Activated CD4-positive, alpha-beta T cell treated with anti-CD3 and anti-CD28 coated beads, Interleukin-2, amount 10 ng/mL, durations not matched to agents 24 days and 14 days (primary cell): Measurements from ENCODE around the gene IFIT1B. TPM values are rescaled to one million over a fixed set of nuclear protein-coding genes. Genes with fewer than 3 reads are reported as not detected.

Experiments
- DNase-seq: peaks from one replicate; pipeline ENCODE4 v3.0.0; 2022
- H3K27ac Mint-ChIP-seq: one replicate; pipeline ENCODE4 v1.8.0; 2022; ENCODE audit warnings: mild to moderate bottlenecking, mixed read lengths
- H3K27me3 Mint-ChIP-seq: one replicate; pipeline ENCODE4 v1.8.0; 2022; ENCODE audit warnings: mixed read lengths
- H3K36me3 Mint-ChIP-seq: one replicate; pipeline ENCODE4 v1.8.0; 2022; ENCODE audit warnings: low read depth, mild to moderate bottlenecking, mixed read lengths
- H3K4me1 Mint-ChIP-seq: one replicate; pipeline ENCODE4 v1.8.0; 2021; ENCODE audit warnings: mixed read lengths
- H3K4me3 Mint-ChIP-seq: one replicate; pipeline ENCODE4 v1.8.0; 2022; ENCODE audit warnings: mild to moderate bottlenecking, moderate library complexity, mixed read lengths
- H3K9me3 Mint-ChIP-seq: one replicate; pipeline ENCODE4 v1.8.0; 2021; ENCODE audit warnings: mixed read lengths
- intact Hi-C: fragments of 100-400 bp; cut with micrococcal nuclease; formaldehyde crosslinking; loops from one replicate; pipeline ENCODE4 v1.15.1; 2023
- total RNA-seq: library from RNA; stranded (reverse); gene quantifications from 2 replicates; pipeline ENCODE4 v1.2.3, GENCODE V29; 2022

The IFIT1B gene
- total RNA-seq, 1 donor from 2014 or later: not detected

- Mint-ChIP-seq H3K9me3 (no peaks in the 10 kb centered on the region), H3K36me3 (no peaks in the 10 kb centered on the region), H3K4me3 (no peak overlapping the region), H3K4me1 (peaks cover 3% of the 10 kb centered on the region), H3K27me3 (peaks cover 50% of the 10 kb centered on the region), H3K27ac (no peak overlapping the region)
- intact Hi-C loops: no loop called here
- DNase-seq: no peak
Measured at GRCh38 chr10:89357096-89357495, 20.8 kb upstream of the IFIT1B start.

- Mint-ChIP-seq H3K36me3 (no peaks in the 10 kb centered on the region), H3K27ac (no peak overlapping the region), H3K4me1 (no peaks in the 10 kb centered on the region), H3K9me3 (no peaks in the 10 kb centered on the region), H3K4me3 (no peak overlapping the region), H3K27me3 (peaks cover 44% of the 10 kb centered on the region)
- no peak for DNase-seq
- intact Hi-C loops: no loop called here
Measured at GRCh38 chr10:89357975-89358374, 19.9 kb upstream of the IFIT1B start.

DNA sequence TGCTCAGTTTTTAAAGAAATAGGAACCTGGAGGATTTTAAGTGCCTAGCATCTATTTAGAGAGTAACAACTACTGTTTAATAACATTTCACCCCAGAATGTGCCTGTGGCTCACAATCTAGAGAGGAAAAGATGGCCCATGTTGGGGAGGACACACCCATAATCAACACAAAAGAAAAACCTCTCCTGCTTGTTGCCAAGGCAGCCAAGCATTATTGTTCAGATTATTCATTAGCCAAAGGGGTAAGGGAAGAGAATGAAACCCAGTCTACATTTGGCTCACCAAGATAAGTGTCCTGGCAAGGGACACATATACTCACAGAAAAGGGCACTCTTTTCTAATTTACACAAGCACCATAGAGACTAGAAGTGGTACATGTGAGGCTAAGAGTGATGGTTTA lies 17.7 kb upstream of the IFIT1B start:
- H3K4me1 Mint-ChIP-seq: peaks cover 5% of the 10 kb centered on the region
- H3K36me3 Mint-ChIP-seq: no peaks in the 10 kb centered on the region
- H3K9me3 Mint-ChIP-seq: no peaks in the 10 kb centered on the region
- intact Hi-C loops: no loop called here
- H3K27me3 Mint-ChIP-seq: peaks cover 31% of the 10 kb centered on the region
- H3K27ac Mint-ChIP-seq: no peak overlapping the region
- DNase-seq: no peak
- H3K4me3 Mint-ChIP-seq: no peak overlapping the region

GRCh38 chr10:89362929-89363328 lies 14.9 kb upstream of the IFIT1B start:
- DNase-seq: no peak
- intact Hi-C loops: no loop called here
- peaks cover 22% of the 10 kb centered on the region for H3K27me3 Mint-ChIP-seq
- H3K4me1 Mint-ChIP-seq: peaks cover 8% of the 10 kb centered on the region
- H3K9me3 Mint-ChIP-seq: no peaks in the 10 kb centered on the region
- H3K4me3 Mint-ChIP-seq: no peak overlapping the region
- H3K36me3 Mint-ChIP-seq: no peaks in the 10 kb centered on the region
- no peak overlapping the region for H3K27ac Mint-ChIP-seq

GRCh38 chr10:89363729-89364442 lies 14.0 kb upstream of the IFIT1B start:
- Mint-ChIP-seq H3K36me3 (no peaks in the 10 kb centered on the region), H3K27me3 (peaks cover 13% of the 10 kb centered on the region), H3K9me3 (no peaks in the 10 kb centered on the region), H3K4me3 (no peak overlapping the region), H3K27ac (no peak overlapping the region), H3K4me1 (peaks cover 8% of the 10 kb centered on the region)
- no peak for DNase-seq
- intact Hi-C loops: loop anchor here (2.0 kb wide), 1 partner anchor 13 kb away; no protein-coding TSS in a partner anchor

DNA sequence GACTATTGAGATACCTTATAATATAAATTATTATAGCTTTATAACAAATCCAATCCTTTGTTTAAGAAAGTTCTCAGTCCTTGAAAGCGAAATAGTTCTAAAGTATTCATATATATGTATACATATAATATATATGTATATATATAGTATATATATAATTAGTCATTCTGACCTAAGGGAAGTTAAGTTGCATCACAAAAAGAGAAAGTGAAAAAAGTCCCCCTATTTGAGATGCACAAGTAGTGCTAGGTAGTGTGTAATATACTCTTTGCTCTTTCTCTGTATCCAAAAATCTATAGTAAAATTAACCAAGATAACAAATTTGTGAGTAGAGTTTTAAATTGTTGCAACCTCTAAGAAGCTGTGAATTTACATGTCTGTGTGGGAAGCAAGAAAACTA lies 13.3 kb upstream of the IFIT1B start:
- DNase-seq: no peak
- H3K9me3 Mint-ChIP-seq: no peaks in the 10 kb centered on the region
- intact Hi-C loops: loop anchor here (2.0 kb wide), 1 partner anchor 14 kb away; no protein-coding TSS in a partner anchor
- H3K27ac Mint-ChIP-seq: no peak overlapping the region
- H3K36me3 Mint-ChIP-seq: no peaks in the 10 kb centered on the region
- no peak overlapping the region for H3K4me3 Mint-ChIP-seq
- H3K4me1 Mint-ChIP-seq: peaks cover 13% of the 10 kb centered on the region
- peaks cover 12% of the 10 kb centered on the region for H3K27me3 Mint-ChIP-seq

- Mint-ChIP-seq H3K4me1 (peaks cover 15% of the 10 kb centered on the region), H3K27me3 (peaks cover 22% of the 10 kb centered on the region), H3K9me3 (no peaks in the 10 kb centered on the region), H3K4me3 (no peak overlapping the region), H3K36me3 (no peaks in the 10 kb centered on the region), H3K27ac (no peak overlapping the region)
- intact Hi-C loops: no loop called here
- DNase-seq: no peak
Measured at GRCh38 chr10:89367529-89367928, 10.3 kb upstream of the IFIT1B start.

DNA sequence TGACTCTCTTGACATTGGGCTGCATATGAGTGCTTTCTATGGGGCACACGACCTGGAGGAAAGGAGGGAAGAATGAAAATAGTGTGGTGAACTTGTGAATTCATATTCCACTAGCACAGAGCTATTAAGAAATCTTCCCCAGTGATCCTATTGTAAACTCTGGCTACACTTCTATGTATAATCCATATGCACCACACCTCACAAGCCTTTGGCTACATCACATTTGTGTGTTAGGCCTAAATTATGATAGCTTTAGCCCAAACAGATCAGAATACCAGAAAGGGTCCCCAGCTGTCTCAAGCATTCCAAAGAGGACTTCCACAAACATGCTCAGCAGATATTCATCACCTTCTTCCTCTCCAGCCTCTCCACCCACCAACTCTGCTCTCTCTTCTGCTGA lies 9.7 kb upstream of the IFIT1B start:
- Mint-ChIP-seq H3K9me3 (no peaks in the 10 kb centered on the region), H3K27ac (no peak overlapping the region), H3K4me3 (no peak overlapping the region), H3K36me3 (no peaks in the 10 kb centered on the region), H3K27me3 (peaks cover 25% of the 10 kb centered on the region), H3K4me1 (peaks cover 15% of the 10 kb centered on the region)
- intact Hi-C loops: no loop called here
- no peak for DNase-seq

DNA sequence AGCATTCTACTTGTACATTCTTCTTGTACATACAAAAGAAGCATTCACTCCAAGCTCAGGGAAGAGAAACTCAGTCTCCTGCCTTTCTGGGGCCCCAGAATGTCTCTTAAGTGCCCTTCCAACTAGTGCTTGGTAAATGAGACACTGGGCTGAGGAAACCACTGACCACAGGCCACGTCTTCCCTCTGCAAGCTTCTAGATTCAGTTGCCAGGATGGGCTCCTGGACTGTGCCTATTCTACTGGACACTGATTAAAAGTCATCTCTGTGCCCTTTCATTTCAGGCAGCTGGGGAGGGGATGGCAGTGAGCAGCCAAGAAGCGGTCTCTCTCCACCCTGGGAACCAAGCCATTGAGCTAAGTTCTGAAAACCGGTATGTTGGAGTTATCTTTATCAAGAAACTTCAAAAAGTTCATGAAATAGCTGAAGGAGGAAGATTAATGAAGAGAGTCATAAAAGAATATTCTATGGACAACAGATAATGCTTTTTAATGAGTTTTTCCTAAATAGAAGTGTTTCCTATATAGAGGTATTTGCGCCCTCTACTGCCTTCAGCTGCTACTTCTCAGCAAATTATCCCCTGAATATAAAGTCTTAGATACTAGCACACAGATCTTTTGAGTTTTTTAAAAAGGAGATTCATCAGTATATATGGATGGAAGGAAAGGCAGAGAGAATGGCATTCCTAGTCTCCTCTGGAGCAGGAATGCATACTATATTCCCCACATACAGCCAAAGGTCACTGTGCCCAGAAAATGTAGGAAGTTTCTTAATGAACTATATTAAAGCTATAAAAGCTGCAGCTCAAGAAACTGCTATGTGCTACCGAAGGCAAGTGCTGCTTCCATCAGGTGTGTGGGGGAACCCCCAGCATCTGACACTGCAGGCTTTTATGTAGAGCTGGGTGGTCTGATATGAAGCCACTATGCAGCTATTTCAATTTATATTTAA lies 8.4 kb upstream of the IFIT1B start:
- Mint-ChIP-seq H3K27me3 (peaks cover 29% of the 10 kb centered on the region), H3K4me3 (no peak overlapping the region), H3K27ac (no peak overlapping the region), H3K4me1 (peaks cover 12% of the 10 kb centered on the region), H3K9me3 (no peaks in the 10 kb centered on the region), H3K36me3 (no peaks in the 10 kb centered on the region)
- DNase-seq: no peak
- intact Hi-C loops: no loop called here

GRCh38 chr10:89371079-89371478 lies 6.8 kb upstream of the IFIT1B start:
- no peak for DNase-seq
- no peaks in the 10 kb centered on the region for H3K9me3 Mint-ChIP-seq
- no peaks in the 10 kb centered on the region for H3K36me3 Mint-ChIP-seq
- H3K4me1 Mint-ChIP-seq: peaks cover 9% of the 10 kb centered on the region
- no peak overlapping the region for H3K27ac Mint-ChIP-seq
- H3K27me3 Mint-ChIP-seq: peaks cover 28% of the 10 kb centered on the region
- intact Hi-C loops: no loop called here
- no peak overlapping the region for H3K4me3 Mint-ChIP-seq

- no peak overlapping the region for H3K4me3 Mint-ChIP-seq
- peaks cover 30% of the 10 kb centered on the region for H3K27me3 Mint-ChIP-seq
- no peaks in the 10 kb centered on the region for H3K9me3 Mint-ChIP-seq
- intact Hi-C loops: no loop called here
- peaks cover 9% of the 10 kb centered on the region for H3K4me1 Mint-ChIP-seq
- H3K27ac Mint-ChIP-seq: no peak overlapping the region
- DNase-seq: no peak
- H3K36me3 Mint-ChIP-seq: no peaks in the 10 kb centered on the region
Measured at GRCh38 chr10:89371987-89372386, 5.9 kb upstream of the IFIT1B start.

GRCh38 chr10:89373916-89374711 lies 3.7 kb upstream of the IFIT1B start:
- intact Hi-C loops: no loop called here
- DNase-seq: no peak
- Mint-ChIP-seq H3K4me3 (no peak overlapping the region), H3K9me3 (no peaks in the 10 kb centered on the region), H3K27ac (no peak overlapping the region), H3K27me3 (peaks cover 33% of the 10 kb centered on the region), H3K36me3 (no peaks in the 10 kb centered on the region), H3K4me1 (peaks cover 5% of the 10 kb centered on the region)

DNA sequence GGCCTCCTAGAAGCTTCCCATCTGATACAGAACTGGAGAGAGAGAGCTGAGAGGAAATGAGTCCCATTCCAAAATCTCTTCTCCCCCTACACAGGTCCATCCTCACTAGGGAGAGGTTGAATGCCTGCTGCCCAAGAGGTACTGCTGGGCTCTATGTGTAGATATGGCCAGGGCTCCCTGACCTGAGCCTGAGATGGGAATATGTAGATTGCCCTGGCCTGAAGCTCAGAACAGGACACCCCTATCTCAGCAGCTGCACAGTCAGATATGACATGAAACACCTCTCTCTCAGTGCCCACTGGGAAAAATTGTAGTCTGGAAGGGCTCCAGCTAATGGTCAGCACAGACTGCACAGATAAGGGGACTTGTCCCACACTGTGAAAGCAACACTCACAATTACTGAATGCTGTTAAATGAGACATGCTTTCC lies 3.1 kb upstream of the IFIT1B start:
- H3K36me3 Mint-ChIP-seq: no peaks in the 10 kb centered on the region
- H3K27ac Mint-ChIP-seq: no peak overlapping the region
- no peak for DNase-seq
- intact Hi-C loops: no loop called here
- H3K4me3 Mint-ChIP-seq: no peak overlapping the region
- peaks cover 31% of the 10 kb centered on the region for H3K27me3 Mint-ChIP-seq
- H3K9me3 Mint-ChIP-seq: no peaks in the 10 kb centered on the region
- H3K4me1 Mint-ChIP-seq: no peaks in the 10 kb centered on the region
